ENCODE data around the gene ATP12A.

Gene ATP12A

GRCh38 chr13:24698686-24699085 is 18.5 kb downstream of the ATP12A start:
- H3K4me1 ChIP-seq (ENCODE audit: low read length), result no peaks in the 10 kb centered on the region
- H3K9me3 ChIP-seq (replicated peaks; ENCODE audit: insufficient read depth, low read length), result no peaks in the 10 kb centered on the region
- H3K27ac ChIP-seq (ENCODE audit: low read length), result no peak overlapping the region
- H3K79me2 ChIP-seq (ENCODE audit: low read length), result no peaks in the 10 kb centered on the region
- DNase-seq, result no peak
- H3K9ac ChIP-seq (ENCODE audit: low read length), result no peak overlapping the region
- TF ChIP-seq CTCF (IDR thresholded peaks at IDR 0.05; ENCODE audit: low read length) (no peak), EZH2phosphoT487 (IDR thresholded peaks at IDR 0.05; ENCODE audit: low read length) (no peak)
- H3K4me2 ChIP-seq (ENCODE audit: low read depth, low read length), result no peak overlapping the region
- no peaks in the 10 kb centered on the region for H4K20me1 ChIP-seq (ENCODE audit: insufficient read depth, low read length)
- no peak overlapping the region for H3K4me3 ChIP-seq (ENCODE audit: low read length)
- no peaks in the 10 kb centered on the region for H3K9me2 ChIP-seq (replicated peaks; ENCODE audit: insufficient read depth, low read length)
- no peaks in the 10 kb centered on the region for H3K27me3 ChIP-seq (replicated peaks; ENCODE audit: insufficient read depth, low read length)
- no peak overlapping the region for H2AFZ ChIP-seq (ENCODE audit: low read length)
- no peaks in the 10 kb centered on the region for H3F3A ChIP-seq (ENCODE audit: insufficient read depth, low read length)
- no peaks in the 10 kb centered on the region for H3K36me3 ChIP-seq (replicated peaks; ENCODE audit: insufficient read depth, low read length)

GRCh38 chr13:24699541-24699940 is 19.3 kb downstream of the ATP12A start:
- Histone ChIP-seq H3K9me3 (replicated peaks; ENCODE audit: insufficient read depth, low read length) (no peaks in the 10 kb centered on the region), H3K4me3 (ENCODE audit: low read length) (no peak overlapping the region), H3F3A (ENCODE audit: insufficient read depth, low read length) (no peaks in the 10 kb centered on the region), H3K27me3 (replicated peaks; ENCODE audit: insufficient read depth, low read length) (no peaks in the 10 kb centered on the region), H3K9me2 (replicated peaks; ENCODE audit: insufficient read depth, low read length) (no peaks in the 10 kb centered on the region), H3K79me2 (ENCODE audit: low read length) (no peaks in the 10 kb centered on the region), H3K4me2 (ENCODE audit: low read depth, low read length) (no peak overlapping the region), H3K36me3 (replicated peaks; ENCODE audit: insufficient read depth, low read length) (no peaks in the 10 kb centered on the region), H4K20me1 (ENCODE audit: insufficient read depth, low read length) (no peaks in the 10 kb centered on the region), H3K27ac (ENCODE audit: low read length) (no peak overlapping the region), H2AFZ (ENCODE audit: low read length) (no peak overlapping the region), H3K9ac (ENCODE audit: low read length) (no peak overlapping the region), H3K4me1 (ENCODE audit: low read length) (no peaks in the 10 kb centered on the region)
- no peak for DNase-seq
- no peak for TF ChIP-seq EZH2phosphoT487 (IDR thresholded peaks at IDR 0.05; ENCODE audit: low read length)

GRCh38 chr13:24700539-24700938 is 20.3 kb downstream of the ATP12A start:
- Histone ChIP-seq H3K4me3 (ENCODE audit: low read length) (no peak overlapping the region), H3K4me2 (ENCODE audit: low read depth, low read length) (no peak overlapping the region), H3F3A (ENCODE audit: insufficient read depth, low read length) (no peaks in the 10 kb centered on the region), H4K20me1 (ENCODE audit: insufficient read depth, low read length) (no peaks in the 10 kb centered on the region), H3K9ac (ENCODE audit: low read length) (no peak overlapping the region), H2AFZ (ENCODE audit: low read length) (no peak overlapping the region), H3K9me2 (replicated peaks; ENCODE audit: insufficient read depth, low read length) (no peaks in the 10 kb centered on the region), H3K9me3 (replicated peaks; ENCODE audit: insufficient read depth, low read length) (no peaks in the 10 kb centered on the region), H3K27me3 (replicated peaks; ENCODE audit: insufficient read depth, low read length) (no peaks in the 10 kb centered on the region), H3K36me3 (replicated peaks; ENCODE audit: insufficient read depth, low read length) (no peaks in the 10 kb centered on the region), H3K4me1 (ENCODE audit: low read length) (no peaks in the 10 kb centered on the region), H3K79me2 (ENCODE audit: low read length) (no peaks in the 10 kb centered on the region), H3K27ac (ENCODE audit: low read length) (no peak overlapping the region)
- no peak for TF ChIP-seq EZH2phosphoT487 (IDR thresholded peaks at IDR 0.05; ENCODE audit: low read length)
- no peak for TF ChIP-seq EZH2 (optimal IDR thresholded peaks at IDR 0.05; ENCODE audit: low read depth, low read length)
- TF ChIP-seq CTCF (IDR thresholded peaks at IDR 0.05; ENCODE audit: low read length), result no peak
- no peak for DNase-seq

GRCh38 chr13:24706886-24707585 is 26.8 kb downstream of the ATP12A start:
- H3K4me1 ChIP-seq (ENCODE audit: low read length), result peaks cover 4% of the 10 kb centered on the region; the same call in 1 of the 2 replicates
- H3K9me3 ChIP-seq (replicated peaks; ENCODE audit: insufficient read depth, low read length), result no peaks in the 10 kb centered on the region
- no peaks in the 10 kb centered on the region for H3K9me2 ChIP-seq (replicated peaks; ENCODE audit: insufficient read depth, low read length)
- no peak overlapping the region for H3K27ac ChIP-seq (ENCODE audit: low read length)
- H2AFZ ChIP-seq (ENCODE audit: low read length), result no peak overlapping the region
- no peak overlapping the region for H3K4me2 ChIP-seq (ENCODE audit: low read depth, low read length)
- H3K27me3 ChIP-seq (replicated peaks; ENCODE audit: insufficient read depth, low read length), result no peaks in the 10 kb centered on the region
- no peak overlapping the region for H3K9ac ChIP-seq (ENCODE audit: low read length)
- TF ChIP-seq CTCF (IDR thresholded peaks at IDR 0.05; ENCODE audit: low read length), result no peak
- no peak for TF ChIP-seq EZH2 (optimal IDR thresholded peaks at IDR 0.05; ENCODE audit: low read depth, low read length)
- TF ChIP-seq EZH2phosphoT487 (IDR thresholded peaks at IDR 0.05; ENCODE audit: low read length), result no peak
- DNase-seq, result no peak
- H4K20me1 ChIP-seq (ENCODE audit: insufficient read depth, low read length), result no peaks in the 10 kb centered on the region
- H3K79me2 ChIP-seq (ENCODE audit: low read length), result no peaks in the 10 kb centered on the region
- no peaks in the 10 kb centered on the region for H3F3A ChIP-seq (ENCODE audit: insufficient read depth, low read length)
- H3K4me3 ChIP-seq (ENCODE audit: low read length), result no peak overlapping the region
- H3K36me3 ChIP-seq (replicated peaks; ENCODE audit: insufficient read depth, low read length), result no peaks in the 10 kb centered on the region
